ENCODE measurements around the gene FAM117B.

FAM117B gene

DNA sequence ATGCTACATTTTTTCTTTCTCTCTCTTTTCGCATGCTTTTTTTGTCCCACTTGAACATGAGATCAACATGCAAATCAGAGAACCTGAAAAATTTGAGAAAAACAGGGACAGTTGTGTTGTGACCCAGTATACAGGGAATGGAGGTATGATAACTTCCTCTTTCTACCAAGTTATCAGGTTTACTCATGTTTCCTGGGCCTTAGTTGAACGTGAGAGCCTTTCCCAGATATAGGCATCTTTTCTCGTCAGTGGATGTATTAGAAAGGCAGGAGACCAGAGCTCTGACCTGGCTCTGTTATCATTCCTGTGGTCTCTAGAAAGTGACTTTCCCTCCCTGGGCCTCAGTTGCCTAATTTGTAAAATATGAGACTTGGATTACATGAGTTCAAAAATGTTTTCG, 30.1 kb upstream of the FAM117B start:
- Histone ChIP-seq H4K20me1 (ENCODE audit: low read depth, low read length) (no peaks in the 10 kb centered on the region), H3K27me3 (ENCODE audit: low read length) (no peaks in the 10 kb centered on the region), H3K27ac (ENCODE audit: low read depth, low read length) (no peak overlapping the region), H3K9me3 (ENCODE audit: insufficient read depth, low read length) (no peaks in the 10 kb centered on the region), H3K4me2 (ENCODE audit: low read depth, low read length, poor library complexity, severe bottlenecking) (no peak overlapping the region), H3K9me2 (replicated peaks; ENCODE audit: insufficient read depth, low read length) (no peaks in the 10 kb centered on the region), H3K36me3 (ENCODE audit: low read length) (no peaks in the 10 kb centered on the region), H3K79me2 (ENCODE audit: insufficient read depth, low read length) (no peaks in the 10 kb centered on the region), H2AFZ (ENCODE audit: low read depth, low read length, severe bottlenecking) (no peak overlapping the region), H3F3A (ENCODE audit: insufficient read depth) (no peaks in the 10 kb centered on the region), H3K9ac (ENCODE audit: low read length) (no peak overlapping the region), H3K4me3 (ENCODE audit: insufficient read depth, low read length, poor library complexity, severe bottlenecking) (no peak overlapping the region)
- TF ChIP-seq, protein P1, sequence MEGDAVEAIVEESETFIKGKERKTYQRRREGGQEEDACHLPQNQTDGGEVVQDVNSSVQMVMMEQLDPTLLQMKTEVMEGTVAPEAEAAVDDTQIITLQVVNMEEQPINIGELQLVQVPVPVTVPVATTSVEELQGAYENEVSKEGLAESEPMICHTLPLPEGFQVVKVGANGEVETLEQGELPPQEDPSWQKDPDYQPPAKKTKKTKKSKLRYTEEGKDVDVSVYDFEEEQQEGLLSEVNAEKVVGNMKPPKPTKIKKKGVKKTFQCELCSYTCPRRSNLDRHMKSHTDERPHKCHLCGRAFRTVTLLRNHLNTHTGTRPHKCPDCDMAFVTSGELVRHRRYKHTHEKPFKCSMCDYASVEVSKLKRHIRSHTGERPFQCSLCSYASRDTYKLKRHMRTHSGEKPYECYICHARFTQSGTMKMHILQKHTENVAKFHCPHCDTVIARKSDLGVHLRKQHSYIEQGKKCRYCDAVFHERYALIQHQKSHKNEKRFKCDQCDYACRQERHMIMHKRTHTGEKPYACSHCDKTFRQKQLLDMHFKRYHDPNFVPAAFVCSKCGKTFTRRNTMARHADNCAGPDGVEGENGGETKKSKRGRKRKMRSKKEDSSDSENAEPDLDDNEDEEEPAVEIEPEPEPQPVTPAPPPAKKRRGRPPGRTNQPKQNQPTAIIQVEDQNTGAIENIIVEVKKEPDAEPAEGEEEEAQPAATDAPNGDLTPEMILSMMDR (IDR thresholded peaks at IDR 0.05; ENCODE audit: insufficient read depth, low read length, poor library complexity, severe bottlenecking), result no peak

DNA sequence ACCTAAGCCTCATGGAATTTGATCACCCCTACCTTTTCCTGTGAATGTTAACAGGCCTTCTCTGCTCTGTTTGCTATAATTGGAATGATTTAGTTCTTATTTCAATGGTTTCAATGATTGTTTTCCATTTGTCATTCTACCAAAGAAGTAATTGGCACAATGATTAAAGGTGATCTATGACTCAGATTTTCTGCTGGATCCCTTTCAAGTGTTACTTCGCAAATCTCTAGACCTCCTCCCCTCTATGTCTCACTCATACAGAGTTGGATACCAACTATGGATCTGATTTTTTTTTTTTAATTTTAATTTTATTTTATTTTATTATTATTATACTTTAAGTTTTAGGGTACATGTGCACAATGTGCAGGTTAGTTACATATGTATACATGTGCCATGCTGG, 29.6 kb upstream of the FAM117B start:
- Histone ChIP-seq H2AFZ (ENCODE audit: low read depth, low read length, severe bottlenecking) (no peak overlapping the region), H3F3A (ENCODE audit: insufficient read depth) (no peaks in the 10 kb centered on the region), H3K79me2 (ENCODE audit: insufficient read depth, low read length) (no peaks in the 10 kb centered on the region), H3K27me3 (ENCODE audit: low read length) (no peaks in the 10 kb centered on the region), H3K9me3 (ENCODE audit: insufficient read depth, low read length) (no peaks in the 10 kb centered on the region), H3K4me2 (ENCODE audit: low read depth, low read length, poor library complexity, severe bottlenecking) (no peak overlapping the region), H4K20me1 (ENCODE audit: low read depth, low read length) (no peaks in the 10 kb centered on the region), H3K27ac (ENCODE audit: low read depth, low read length) (no peak overlapping the region), H3K4me3 (ENCODE audit: insufficient read depth, low read length, poor library complexity, severe bottlenecking) (no peak overlapping the region), H3K9ac (ENCODE audit: low read length) (no peak overlapping the region), H3K36me3 (ENCODE audit: low read length) (no peaks in the 10 kb centered on the region), H3K9me2 (replicated peaks; ENCODE audit: insufficient read depth, low read length) (no peaks in the 10 kb centered on the region)
- TF ChIP-seq, protein P1 (IDR thresholded peaks at IDR 0.05; ENCODE audit: insufficient read depth, low read length, poor library complexity, severe bottlenecking), result no peak
- TF ChIP-seq EZH2phosphoT487 (conservative IDR thresholded peaks at IDR 0.05; ENCODE audit: low read length), result no peak

DNA sequence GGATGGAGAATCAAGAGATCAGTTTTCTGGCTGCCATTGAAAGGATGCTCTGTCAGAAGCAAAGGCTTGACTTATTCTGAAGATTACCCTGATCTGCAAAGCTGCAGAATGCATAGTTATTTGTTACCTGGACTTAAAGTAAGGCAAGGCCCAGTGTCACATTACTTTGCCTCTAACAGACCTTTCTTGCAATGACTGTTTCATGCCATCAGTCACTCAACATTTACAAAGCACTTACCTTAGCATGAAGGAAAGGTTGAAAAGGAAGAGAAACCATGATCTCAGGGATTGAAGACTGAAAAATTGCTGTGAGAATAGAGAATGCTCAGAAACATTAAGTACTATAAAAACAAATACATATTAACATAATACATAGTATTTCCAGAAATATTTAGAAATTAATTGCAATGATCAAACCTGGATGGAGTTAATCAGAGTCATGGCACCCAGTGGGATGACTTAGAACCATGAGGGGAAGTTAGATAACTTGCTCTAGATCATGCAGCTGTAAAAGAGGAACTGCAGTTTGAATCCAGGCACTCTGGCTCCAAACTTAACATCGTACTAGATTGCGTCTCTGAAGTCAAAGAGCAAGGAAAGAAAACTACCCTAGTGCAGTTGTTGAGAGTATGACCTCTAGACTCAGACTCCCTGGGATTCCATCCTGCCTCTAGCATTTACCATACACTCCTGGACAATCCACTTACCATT, 26.5 kb upstream of the FAM117B start:
- no peak overlapping the region for H3K4me2 ChIP-seq (ENCODE audit: low read depth, low read length, poor library complexity, severe bottlenecking)
- TF ChIP-seq, protein P1 (IDR thresholded peaks at IDR 0.05; ENCODE audit: insufficient read depth, low read length, poor library complexity, severe bottlenecking), result no peak
- no peak for TF ChIP-seq EZH2phosphoT487 (conservative IDR thresholded peaks at IDR 0.05; ENCODE audit: low read length)
- H2AFZ ChIP-seq (ENCODE audit: low read depth, low read length, severe bottlenecking), result no peak overlapping the region
- H3K79me2 ChIP-seq (ENCODE audit: insufficient read depth, low read length), result no peaks in the 10 kb centered on the region
- no peak overlapping the region for H3K27ac ChIP-seq (ENCODE audit: low read depth, low read length)
- H3K9me2 ChIP-seq (replicated peaks; ENCODE audit: insufficient read depth, low read length), result no peaks in the 10 kb centered on the region
- H3F3A ChIP-seq (ENCODE audit: insufficient read depth), result no peaks in the 10 kb centered on the region
- H4K20me1 ChIP-seq (ENCODE audit: low read depth, low read length), result no peaks in the 10 kb centered on the region
- H3K9ac ChIP-seq (ENCODE audit: low read length), result no peak overlapping the region
- no peaks in the 10 kb centered on the region for H3K36me3 ChIP-seq (ENCODE audit: low read length)
- no peaks in the 10 kb centered on the region for H3K9me3 ChIP-seq (ENCODE audit: insufficient read depth, low read length)
- H3K27me3 ChIP-seq (ENCODE audit: low read length), result no peaks in the 10 kb centered on the region
- no peak overlapping the region for H3K4me3 ChIP-seq (ENCODE audit: insufficient read depth, low read length, poor library complexity, severe bottlenecking)
